Measurements from ENCODE around the gene MYL7.

The MYL7 gene

DNA sequence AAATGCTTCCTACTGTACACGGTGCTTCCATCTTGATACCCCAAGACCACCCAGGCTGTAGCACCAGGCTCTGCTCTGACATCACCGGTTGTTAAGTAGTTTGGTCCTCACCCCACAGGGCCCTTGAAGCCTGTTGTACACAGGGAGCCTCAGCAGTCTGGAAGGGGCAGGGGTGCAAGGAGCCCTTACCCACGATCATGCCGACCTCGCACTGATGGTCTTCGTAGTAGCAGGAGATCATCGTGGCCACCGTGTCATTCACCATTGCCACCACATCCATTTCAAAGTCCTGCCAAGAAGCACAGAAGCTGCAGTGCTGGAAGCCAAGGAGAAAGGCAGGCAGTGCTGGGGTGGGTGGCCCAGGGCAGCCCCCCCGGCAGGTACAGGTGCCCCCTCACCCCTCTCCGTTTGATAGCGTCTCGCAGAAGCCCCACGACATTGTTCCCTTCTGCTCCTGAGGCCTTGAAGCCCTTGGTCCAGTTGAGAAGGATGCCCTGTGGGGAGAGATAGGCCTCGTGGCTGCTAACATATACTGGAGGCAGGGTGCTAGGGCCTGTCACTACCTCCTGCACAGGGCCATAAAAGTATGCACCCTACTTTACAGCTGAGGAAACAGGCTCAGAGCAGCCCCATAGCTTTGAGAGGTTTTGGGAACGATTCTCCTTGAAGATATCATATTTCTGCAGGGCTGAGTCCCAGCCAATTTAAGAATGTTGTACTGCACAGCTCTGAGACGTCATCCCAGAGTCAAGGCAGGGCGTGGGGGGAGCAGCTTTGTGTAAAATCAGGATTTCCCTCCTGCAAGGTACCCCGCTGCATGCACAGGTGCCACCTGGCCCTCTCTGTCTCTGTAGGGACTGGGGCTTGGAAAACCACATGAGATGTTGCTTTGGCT, 8.7 kb upstream of the MYL7 start:
- no peak for DNase-seq

DNA sequence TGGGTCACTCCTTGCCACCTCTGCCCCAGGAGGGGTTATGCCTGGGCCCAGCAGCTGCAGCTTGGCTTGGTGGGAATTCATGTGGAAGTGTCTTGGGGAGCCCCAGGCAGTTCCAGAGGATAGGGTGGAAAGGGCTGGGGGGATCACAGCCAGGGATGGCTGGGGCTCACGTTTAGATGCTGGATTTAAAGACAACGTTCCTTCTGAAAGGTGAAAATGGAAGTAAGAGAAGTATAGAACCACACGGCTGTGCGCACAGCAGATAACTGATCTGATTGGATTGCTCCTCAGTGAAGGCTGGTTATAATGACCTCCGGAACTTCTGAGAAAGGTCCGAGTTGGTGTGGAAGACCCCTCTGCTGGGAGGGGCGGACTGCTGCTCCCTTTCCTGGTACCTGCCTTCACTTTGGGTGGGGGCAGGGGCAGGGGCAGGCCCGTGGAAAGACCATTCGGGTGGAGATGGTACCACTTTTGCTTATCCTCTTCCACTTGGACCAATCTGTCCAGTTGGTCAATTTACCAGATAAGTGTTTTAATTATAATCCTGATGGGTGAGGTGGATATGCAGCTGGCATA, 7.9 kb upstream of the MYL7 start:
- no peak for DNase-seq

DNA sequence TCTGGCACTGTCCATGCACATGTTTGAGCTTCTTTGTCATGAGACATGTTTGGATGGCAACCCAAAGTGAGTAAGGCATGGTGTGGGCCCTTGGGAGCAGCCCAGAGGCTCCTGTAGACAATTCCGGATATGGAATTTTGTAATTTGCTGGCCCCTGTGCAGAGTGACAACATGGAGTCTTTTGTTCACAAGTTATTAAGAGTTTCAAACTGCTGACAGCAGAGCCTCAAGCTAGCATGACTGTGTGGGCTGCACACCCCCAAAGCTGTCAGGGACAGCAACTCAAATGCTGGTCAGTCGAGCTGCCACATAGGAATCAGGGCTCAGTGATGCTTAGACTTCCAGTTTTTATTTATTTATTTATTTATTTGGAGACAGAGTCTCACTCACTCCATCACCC, 7.0 kb upstream of the MYL7 start:
- DNase-seq: no peak

DNA sequence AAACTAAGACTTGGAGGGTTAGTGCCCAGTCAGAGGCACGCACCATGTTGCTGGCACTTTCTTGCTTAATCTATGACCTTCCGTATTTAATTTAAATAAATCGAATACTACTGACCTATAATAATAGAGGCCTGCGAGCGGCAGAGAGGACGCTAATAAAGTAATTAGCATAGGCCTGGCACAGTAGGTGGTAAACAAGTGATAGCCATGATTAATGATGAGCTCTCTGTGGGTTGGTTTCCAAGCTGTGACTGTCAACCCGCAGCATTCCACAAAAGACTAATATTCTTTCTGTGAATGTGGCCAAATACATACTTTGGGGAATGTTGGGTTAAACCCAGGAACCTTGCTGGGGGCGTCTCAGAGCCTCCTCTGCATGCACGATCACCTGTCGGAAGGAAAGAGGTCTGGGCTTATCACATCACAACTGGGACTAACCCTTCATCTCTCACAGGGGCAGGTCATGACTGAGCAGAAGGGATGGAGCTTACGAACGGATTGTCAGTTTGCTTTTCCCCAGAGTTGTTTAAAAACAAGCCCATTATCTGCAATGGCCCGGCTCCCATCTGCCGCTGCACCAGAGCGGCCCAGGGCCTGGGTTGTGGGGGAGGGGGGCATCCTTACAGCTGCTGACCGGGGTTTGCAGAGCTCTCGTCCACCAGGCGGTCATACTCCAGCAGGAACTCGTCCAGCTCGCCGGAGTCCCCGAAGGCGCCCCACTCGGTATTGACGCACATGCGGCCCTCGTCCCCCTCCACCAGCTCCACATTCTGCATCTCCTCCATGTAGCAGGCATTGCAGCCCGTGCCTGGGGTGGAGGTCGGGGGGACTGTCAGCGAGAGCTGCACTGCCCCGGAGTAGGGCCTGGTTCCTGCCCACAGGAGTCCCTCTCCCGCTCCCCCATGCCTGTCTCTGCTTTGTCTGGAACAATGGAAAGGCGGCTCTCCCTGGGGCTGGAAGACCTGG, 6.2 kb upstream of the MYL7 start:
- DNase-seq: no peak

DNA sequence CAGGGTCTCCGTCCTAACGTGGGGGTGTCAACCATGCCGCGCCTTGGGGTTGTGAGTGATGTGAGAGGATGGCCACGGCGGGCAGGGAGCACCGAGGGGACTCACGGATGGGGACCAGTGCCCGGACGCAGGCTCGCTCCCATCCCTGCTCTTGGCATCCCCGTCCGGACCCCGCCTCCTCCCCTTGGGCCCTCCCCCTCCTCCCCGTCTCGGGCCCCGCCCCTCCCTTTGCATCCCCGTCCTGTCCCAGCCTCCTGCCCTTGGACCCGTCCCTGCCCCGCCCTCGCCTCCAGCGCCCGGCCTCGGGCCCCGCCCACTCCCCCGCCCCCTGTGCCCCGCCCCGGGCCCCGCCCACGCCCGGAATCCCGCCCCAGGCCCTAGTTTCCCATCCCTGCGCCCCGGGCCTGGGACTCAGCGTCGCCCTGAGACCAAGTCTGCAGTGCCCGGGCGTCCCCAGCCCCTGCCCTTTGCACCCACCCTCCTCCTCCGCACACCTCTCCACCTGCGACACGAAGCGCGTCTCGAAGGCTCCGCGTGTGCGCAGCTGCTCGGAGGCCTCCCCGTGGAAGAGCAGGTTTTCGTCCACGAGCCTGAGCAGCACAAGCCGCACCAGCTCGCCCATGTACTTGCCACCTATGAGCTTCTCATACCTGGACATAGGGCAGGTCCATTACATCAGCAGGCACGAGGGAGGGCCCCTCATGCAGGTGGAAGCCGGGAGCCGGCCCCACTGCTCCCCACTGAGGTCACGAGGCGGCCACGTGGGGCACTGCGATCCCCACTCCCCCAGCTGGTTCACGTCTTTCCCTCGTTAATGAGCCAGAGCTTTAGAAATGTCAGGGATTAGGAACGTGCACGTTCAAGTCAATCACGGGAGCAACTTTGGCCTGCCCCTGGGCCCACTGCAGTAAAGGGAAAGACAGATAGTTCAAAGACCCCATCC, 5.1 kb upstream of the MYL7 start:
- peak; percentile 62 for DNase-seq

DNA sequence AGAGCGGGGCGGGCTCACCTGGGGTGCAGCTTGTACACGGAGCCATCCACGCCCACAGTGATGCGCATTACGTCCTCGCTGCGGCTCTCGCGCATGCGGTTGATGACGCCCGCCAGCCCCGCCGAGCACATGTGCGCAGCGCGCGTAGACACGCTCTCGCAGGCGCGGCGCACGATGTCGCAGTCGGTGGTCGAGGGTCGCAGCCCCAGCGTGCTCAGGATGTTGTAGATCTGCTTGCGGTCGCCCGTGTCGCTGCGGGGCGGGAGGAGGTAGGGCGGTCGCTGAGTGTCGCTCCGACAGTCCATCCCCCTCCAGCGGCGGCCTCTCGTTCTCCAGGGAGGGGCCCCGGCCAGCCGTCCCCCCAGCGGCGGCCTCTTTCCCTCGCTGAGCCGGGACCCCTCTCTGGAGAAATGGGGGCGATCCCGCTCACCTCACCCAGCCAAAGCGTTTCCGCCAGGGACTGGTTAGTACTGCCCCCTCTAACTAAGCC, 4.4 kb upstream of the MYL7 start:
- DNase-seq: peak; percentile 38

DNA sequence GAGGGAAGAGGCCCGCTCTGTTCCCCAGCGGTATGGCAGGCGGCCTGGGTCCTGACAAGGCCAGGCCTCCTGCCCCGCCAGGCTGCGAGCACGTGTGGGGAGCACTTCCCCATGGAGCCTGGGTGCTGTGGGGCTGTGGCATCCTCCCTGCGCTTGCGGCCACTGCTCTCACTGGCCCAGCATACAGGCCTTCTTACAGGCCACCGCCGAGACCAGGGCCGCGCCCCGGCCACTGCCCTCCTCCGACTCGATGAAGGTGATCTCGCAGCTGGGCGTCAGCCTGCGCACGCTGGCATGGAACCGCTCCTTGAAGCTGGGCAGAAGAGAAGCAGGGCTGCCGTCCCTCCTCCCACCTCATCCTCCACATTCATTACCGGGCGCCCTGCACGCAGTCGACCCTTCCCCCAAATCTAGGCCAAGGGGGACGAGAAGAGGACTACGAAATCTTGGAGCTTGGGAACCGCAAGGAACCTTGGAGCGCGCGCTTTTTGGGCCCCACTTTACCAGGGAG, 3.9 kb upstream of the MYL7 start:
- no peak for DNase-seq

DNA sequence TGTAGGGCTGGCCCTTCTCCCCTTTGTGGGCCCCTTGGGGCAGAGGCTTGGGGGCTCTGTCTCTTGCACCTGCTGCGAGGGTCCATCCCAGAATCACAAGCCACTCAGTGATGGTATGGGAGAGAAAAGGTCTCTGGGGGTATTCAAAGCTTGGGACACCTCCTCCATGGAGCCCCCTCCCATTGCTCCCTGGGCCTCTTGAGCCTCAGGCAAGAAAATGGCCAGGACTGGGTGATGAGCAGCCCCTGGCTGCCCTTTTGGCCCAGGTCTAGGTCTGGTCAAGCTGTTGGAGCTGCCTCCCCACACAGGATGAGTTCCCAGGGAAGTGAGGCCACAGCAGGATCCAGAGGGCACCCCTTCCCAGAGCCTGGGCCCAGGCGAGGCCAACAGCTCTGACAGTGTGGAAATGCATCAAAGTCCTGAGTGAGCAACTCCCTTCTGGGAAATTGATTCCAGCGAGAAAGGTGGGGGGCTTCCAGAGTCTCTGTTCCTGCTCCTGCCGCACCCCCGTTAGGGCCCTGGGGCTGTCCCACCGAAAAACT, 3.4 kb upstream of the MYL7 start:
- no peak for DNase-seq

DNA sequence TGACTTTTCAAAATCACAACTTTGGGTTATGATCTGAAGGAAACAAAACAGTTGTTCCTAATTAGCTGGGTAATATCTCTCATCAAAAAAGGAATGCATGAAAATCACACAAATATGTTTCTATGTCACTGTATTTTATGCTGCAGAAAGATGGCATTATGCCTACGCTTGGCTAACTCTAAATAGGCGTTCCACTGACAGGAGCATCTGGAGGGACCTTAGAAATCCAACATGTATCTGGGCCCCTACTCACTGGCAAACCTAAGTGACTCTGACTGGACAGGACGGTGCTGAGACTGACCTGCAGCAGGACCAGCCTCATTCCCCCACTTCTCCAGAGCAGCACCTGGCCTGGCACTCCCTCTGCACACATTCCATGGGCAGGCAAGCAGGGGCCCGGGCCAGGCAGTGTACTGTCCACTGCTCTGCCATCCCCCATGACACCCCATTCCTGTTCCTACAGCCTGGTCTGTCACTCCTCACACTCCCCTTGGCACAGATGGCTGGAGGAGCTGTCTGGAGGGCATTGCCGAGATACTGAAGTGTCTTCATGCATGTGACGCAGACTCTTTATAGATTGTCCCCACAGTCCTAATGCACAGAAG, 2.6 kb upstream of the MYL7 start:
- DNase-seq: no peak

DNA sequence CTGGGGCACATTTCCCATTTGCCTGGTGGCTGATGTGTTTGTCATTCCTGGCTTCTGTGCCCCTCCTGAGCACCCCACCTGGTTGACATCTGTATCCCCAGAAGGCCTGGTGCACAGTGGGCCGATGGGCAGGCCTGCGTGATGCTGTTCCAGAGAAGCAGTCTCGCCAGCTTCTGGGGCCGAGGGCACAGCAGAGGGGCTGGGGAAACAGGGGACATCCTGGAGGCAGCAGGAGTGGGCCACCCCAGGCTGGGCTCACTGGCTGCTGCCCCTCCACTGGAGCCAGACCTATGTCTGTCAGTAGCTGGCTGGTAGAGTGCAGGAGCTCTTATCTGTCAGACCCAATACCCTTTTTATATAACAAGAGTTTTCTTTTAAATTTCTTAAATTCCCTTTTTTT, 896 bp upstream of the MYL7 start:
- no peak for DNase-seq

DNA sequence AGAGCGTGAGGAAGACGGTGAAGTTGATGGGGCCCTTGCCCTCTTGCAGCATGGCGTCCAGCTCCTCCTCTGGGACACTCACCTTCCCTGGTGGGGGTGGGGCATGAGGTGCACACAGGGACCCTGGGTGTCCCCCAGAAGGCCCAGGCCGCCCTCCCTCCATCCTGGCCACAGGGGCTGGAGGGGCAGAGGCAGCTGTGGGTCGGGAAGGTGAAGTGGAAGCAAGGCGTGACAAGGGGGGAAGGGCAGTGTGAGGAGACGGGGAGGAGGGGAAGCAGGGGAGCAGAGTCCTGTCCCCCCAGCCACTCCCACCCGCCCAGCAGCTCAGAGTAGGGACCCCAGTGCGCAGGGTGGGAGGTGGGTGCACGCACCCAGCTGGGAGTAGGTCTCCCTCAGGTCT, 791 bp downstream of the MYL7 start:
- DNase-seq: no peak

DNA sequence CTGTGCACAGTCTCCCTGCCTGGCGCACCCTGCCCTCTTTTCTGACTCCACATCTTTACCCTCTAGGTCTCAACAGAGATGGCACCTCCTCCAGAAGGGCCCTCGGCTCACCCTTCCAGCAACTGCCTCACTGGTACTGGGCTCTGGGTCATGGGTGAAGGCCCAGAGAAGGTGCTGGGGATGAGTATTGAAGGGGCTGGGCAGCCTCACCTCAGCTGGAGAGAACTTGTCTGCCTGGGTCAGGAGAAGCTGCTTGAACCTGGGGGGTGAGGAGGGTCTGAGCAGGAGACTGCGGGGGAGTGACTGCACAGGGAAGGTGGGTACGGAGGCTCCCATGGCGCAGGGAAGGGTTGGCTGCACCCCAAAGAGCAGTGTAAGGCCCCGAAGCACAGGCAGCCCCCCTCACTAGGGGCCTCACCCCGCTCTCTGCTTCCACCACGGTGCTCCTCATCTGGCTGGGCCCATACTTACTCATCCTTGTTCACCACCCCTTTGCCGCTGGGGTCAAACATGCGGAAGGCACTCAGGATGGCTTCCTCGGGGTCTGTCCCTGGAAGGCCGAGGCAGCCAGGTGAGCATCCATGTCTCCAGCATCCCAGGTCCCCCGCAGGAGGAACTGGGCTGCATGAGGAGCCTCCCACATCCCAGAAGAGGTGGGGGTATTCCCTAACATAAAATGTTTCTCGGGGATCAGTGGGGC, 1.7 kb downstream of the MYL7 start:
- no peak for DNase-seq

DNA sequence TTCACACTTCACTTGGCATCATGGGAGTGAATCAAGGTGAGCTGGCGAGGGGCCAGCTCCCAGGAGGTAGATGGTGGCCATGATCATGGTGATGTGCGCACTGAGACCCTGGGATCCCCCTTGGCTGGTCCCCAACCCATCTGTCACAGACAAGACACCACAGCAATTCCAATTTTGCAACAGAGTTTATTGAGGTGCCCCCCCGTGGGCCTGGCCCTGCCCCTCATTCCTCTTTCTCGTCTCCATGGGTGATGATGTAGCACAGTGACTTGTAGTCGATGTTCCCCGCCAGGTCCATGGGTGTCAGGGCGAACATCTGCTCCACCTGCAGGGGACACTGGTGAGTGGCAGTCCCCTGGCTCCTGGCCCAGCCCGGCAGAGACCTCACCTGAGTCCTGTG, 2.4 kb downstream of the MYL7 start:
- DNase-seq: no peak

DNA sequence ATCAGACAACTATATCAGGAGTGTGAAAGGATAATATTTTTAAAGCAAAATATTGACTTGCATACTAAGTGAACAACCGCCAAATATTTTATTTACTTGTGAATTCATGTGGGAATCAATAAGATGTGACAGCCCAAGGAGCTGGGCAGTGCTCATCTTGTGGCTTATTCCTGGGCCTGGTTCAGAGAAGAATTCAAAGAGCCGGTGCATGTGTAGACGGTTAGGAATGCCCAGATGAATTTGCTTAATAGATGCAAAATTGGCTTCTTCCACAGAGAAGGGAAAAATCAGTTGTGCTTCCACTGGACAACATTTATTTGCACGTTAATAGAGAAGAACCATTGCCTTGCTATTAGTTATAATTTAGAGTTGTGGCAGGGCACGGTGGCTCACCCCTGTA, 4.4 kb downstream of the MYL7 start:
- DNase-seq: no peak

DNA sequence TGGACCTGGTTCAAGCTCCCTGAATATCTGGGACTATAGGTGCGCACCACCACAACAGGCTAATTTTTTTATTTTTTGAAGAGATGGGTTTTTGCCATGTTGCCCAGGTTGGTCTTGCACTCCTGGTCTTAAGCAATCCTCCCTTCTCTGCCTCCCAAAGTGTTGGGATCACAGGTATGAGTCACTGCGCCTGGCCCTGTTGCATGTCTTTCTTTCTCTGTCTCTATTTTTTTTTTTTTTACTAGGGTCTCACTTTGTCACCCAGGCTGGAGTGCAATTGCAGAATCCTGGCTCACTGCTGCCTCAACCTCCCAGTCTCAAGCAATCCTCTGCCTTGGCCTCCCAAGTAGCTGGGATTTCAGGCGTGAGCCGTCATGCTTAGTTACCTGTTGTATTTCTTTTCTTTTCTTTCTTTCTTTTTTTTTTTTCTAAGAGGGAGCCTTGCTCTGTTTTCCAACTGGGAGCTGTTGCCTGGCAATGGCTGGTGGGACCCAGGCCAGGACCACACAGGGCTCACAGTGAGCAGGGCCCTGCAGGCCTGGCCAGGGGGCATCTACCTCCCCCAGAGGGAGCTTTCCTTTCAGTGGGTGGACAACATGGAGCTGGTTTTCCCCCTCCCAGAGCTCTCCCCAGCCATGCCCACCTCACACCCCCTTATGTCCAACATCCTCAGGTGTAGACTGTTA, 6.0 kb downstream of the MYL7 start:
- no peak for DNase-seq

DNA sequence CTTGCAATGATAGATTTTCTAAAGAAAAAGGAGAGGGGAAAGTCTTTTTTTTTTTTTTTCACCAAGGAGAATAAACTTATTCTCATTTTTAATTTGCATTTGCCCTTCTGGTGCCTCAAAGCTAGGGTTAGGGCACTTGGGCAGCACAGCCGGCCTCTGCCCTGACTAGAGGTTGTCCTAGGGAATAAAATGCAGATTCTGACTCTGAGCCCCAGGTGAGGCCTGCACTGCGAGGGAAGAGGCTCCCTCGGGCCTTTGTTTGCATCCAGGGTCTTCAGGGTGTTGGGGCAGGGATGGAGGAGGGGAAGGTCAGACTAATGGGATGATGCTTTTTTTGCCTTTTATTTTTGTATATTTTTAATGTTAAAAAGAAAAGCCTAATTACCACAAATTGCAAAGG, 7.8 kb downstream of the MYL7 start:
- no peak for DNase-seq

DNA sequence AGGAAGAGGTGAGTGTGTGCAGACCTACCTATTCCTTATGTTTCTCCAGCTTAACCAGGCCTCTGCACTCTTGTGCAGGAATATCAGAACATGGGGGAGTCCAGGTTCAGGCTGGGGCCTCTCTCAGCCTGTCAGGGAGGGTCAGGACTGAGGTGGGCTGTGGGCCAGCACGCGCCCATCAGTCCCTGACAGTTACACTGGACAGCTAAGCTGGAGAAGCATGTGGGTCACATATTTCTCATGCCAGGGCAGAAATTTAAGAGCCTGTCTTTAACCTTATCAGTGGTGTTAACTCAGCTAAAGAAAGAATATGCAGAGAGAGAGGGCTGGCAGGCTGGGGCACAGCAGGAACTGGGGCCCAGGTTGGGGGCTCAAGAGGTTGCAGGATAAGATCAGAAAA, 9.1 kb downstream of the MYL7 start:
- DNase-seq: no peak

DNA sequence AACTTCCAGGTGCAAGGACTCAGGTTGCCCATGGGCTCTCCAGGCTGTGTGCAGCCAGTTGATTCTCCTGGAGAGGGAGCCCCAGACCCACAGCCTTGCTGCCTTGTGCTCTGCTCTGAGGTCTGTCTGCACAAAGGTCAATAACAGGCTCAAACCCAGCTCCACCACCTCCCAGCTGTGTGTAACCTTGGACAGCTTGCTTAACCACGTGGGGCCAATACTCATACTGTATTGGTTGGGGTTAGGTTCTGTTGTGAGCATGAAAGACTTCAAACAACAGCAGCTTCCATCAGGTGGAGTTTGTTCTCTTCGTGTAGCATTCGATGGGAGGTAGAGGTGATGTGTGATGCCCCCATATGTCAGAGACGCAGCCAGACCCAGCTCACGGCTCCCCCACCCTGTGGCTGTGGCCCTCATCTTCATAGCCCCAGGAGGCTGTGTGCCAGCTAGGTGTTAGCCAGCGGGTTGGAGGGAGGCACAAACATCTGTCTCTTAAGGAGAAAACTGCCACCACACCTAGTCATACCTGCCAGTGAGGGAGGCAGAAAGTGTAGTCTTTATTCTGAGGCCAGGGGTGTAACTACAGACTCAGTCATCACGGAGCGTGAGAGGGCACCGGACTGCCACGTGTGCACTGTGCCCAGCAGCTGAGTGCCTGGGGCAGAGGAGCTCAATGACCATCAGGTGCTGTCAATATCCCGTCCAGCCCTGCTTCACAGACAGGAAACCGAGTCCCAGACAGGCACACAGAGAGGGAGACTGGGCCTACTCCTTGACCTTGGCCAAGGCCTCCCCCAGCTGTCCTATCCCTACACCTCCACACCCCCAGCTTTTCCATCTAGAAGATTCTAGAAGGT, 9.7 kb downstream of the MYL7 start:
- DNase-seq: no peak

Measured in CD4-positive, alpha-beta T cell treated with Interleukin-4 for 4 hours (primary cell).